GM21723 (cell line): ENCODE results near the gene IFI27.

Experiments
- ATAC-seq: cut with Tn5 transposase; IDR thresholded peaks from one replicate; pipeline ENCODE4 v1.9.1; 2021; ENCODE audit warnings: mild to moderate bottlenecking, moderate library complexity; ENCODE audit not compliant: unreplicated experiment

The IFI27 gene

GRCh38 chr14:94102768-94103482, 7.6 kb upstream of the IFI27 start:
- ATAC-seq = no peak

- ATAC-seq = no peak
Measured at GRCh38 chr14:94103554-94104150, 6.9 kb upstream of the IFI27 start.

- no peak for ATAC-seq
Measured at GRCh38 chr14:94104731-94105130, 5.8 kb upstream of the IFI27 start.

GRCh38 chr14:94109915-94110250, 653 bp upstream of the IFI27 start:
- no peak for ATAC-seq

GRCh38 chr14:94111276-94112095, 950 bp downstream of the IFI27 start:
- no peak for ATAC-seq

- ATAC-seq = no peak
Measured at GRCh38 chr14:94112513-94113063, 2.1 kb downstream of the IFI27 start.

GRCh38 chr14:94113073-94113472, 2.5 kb downstream of the IFI27 start:
- no peak for ATAC-seq

GRCh38 chr14:94113490-94113889, 3.0 kb downstream of the IFI27 start:
- no peak for ATAC-seq

GRCh38 chr14:94113908-94114588, 3.5 kb downstream of the IFI27 start:
- ATAC-seq = no peak

- ATAC-seq = no peak
Measured at GRCh38 chr14:94114589-94115057, 4.1 kb downstream of the IFI27 start.

- no peak for ATAC-seq
Measured at GRCh38 chr14:94115058-94115591, 4.6 kb downstream of the IFI27 start.

GRCh38 chr14:94115631-94116030, 5.1 kb downstream of the IFI27 start:
- no peak for ATAC-seq

GRCh38 chr14:94116701-94117100, 6.2 kb downstream of the IFI27 start:
- ATAC-seq = no peak

GRCh38 chr14:94117856-94118255, 7.3 kb downstream of the IFI27 start:
- ATAC-seq = no peak

- no peak for ATAC-seq
Measured at GRCh38 chr14:94119071-94119470, 8.5 kb downstream of the IFI27 start.

GRCh38 chr14:94120667-94121340, 10.3 kb downstream of the IFI27 start:
- ATAC-seq = no peak

- no peak for ATAC-seq
Measured at GRCh38 chr14:94121485-94121884, 10.9 kb downstream of the IFI27 start.

GRCh38 chr14:94122438-94122837, 11.9 kb downstream of the IFI27 start:
- ATAC-seq = no peak

- ATAC-seq = no peak
Measured at GRCh38 chr14:94123296-94123695, 12.8 kb downstream of the IFI27 start.

GRCh38 chr14:94123868-94124267, 13.3 kb downstream of the IFI27 start:
- no peak for ATAC-seq
